ENCODE data around the gene HTRA1.

DNA sequence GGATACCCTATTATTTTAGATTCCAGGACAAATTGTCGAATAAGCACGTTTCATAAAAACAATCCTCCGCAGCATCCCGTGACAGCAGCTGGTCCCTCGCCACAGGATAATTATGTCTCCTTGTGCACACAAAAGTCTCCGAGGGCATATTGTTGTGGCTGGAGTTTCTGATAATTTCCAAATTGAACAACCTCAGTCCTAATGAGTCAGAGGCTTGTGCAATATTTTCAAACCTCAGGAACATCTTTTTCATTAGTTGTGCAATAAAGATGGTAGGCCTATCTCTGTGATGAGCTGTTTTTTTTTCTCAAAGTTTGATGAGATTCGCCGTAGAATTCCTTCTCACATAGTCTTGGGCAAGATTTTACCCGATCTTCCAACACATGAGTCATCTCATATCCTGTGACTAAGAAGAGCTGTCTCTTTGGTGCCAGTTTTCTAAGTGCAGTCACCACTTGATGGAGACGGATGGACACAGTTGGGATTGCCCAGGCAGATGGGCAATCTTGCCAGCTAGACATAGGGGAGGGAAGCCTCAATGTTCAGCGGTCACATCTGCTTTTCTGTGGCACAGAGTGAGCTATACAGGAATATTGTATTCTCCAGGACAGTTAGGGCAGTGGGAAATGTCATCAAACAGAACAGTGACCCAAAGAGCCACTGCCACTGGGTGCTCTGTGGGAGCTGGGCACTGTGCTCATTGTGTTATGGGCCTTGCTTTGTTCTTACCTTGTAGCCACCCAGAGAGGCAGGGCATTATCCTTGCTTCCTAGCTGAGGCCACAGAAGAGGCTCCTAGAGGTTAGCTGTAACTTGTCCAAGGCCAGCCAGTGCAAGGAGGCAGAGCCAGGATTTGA is 7.8 kb downstream of the HTRA1 start:
- TF ChIP-seq, protein P1, sequence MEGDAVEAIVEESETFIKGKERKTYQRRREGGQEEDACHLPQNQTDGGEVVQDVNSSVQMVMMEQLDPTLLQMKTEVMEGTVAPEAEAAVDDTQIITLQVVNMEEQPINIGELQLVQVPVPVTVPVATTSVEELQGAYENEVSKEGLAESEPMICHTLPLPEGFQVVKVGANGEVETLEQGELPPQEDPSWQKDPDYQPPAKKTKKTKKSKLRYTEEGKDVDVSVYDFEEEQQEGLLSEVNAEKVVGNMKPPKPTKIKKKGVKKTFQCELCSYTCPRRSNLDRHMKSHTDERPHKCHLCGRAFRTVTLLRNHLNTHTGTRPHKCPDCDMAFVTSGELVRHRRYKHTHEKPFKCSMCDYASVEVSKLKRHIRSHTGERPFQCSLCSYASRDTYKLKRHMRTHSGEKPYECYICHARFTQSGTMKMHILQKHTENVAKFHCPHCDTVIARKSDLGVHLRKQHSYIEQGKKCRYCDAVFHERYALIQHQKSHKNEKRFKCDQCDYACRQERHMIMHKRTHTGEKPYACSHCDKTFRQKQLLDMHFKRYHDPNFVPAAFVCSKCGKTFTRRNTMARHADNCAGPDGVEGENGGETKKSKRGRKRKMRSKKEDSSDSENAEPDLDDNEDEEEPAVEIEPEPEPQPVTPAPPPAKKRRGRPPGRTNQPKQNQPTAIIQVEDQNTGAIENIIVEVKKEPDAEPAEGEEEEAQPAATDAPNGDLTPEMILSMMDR (IDR thresholded peaks at IDR 0.05), result no peak
- no peak for TF ChIP-seq POLR2A (IDR thresholded peaks at IDR 0.05)
